ENCODE data around the gene POLR3G. TPM values are rescaled to one million over a fixed set of nuclear protein-coding genes. Genes with fewer than 3 reads are reported as not detected.

The POLR3G gene
- total and polyA plus RNA-seq, 2 donors from 2014 or later, result 1.0 to 1.5 TPM

DNA sequence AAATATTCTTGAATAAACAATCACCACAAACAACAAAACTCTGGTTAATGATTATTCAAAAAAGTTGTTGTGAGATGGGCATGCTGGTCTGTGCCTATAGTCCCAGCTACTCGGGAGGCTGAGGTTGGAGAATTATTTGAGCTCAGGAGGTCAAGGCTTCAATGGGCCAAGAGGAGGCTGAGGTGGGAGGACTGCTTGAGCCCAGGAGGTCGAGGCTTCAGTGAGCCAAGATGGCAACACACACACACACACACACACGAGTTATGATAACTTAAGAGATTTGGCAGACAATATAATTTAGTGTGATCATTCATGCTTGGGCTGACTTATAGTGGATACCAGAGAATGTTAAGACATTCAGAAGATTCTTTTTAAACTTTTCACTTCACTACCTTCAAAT, 39.9 kb downstream of the POLR3G start:
- Histone ChIP-seq H3K9me3 (ENCODE audit: control insufficient read depth in 2 of 3, insufficient read depth in 1 of 3, low read length in 3 of 3) (no peaks in the 10 kb centered on the region), H3K27me3 (ENCODE audit: control insufficient read depth, insufficient read depth, low read length) (no peaks in the 10 kb centered on the region), H3K9ac (ENCODE audit: low read length in 3 of 3) (no peak overlapping the region), H3K27ac (ENCODE audit: low read depth in 2 of 2, low read length in 2 of 2) (no peak overlapping the region), H3K4me3 (ENCODE audit: low read length in 3 of 3) (no peak overlapping the region), H3K36me3 (ENCODE audit: control insufficient read depth in 2 of 3, insufficient read depth in 3 of 3, low read length in 3 of 3) (peaks cover 0 to 3% (median 0%) of the 10 kb centered on the region in 3 donors), H3K4me1 (ENCODE audit: control insufficient read depth in 2 of 3, insufficient read depth in 2 of 3, low read depth in 1 of 3, low read length in 3 of 3) (no peaks in the 10 kb centered on the region)
- FAIRE-seq, result no peak
- TF ChIP-seq, protein P1, sequence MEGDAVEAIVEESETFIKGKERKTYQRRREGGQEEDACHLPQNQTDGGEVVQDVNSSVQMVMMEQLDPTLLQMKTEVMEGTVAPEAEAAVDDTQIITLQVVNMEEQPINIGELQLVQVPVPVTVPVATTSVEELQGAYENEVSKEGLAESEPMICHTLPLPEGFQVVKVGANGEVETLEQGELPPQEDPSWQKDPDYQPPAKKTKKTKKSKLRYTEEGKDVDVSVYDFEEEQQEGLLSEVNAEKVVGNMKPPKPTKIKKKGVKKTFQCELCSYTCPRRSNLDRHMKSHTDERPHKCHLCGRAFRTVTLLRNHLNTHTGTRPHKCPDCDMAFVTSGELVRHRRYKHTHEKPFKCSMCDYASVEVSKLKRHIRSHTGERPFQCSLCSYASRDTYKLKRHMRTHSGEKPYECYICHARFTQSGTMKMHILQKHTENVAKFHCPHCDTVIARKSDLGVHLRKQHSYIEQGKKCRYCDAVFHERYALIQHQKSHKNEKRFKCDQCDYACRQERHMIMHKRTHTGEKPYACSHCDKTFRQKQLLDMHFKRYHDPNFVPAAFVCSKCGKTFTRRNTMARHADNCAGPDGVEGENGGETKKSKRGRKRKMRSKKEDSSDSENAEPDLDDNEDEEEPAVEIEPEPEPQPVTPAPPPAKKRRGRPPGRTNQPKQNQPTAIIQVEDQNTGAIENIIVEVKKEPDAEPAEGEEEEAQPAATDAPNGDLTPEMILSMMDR (IDR thresholded peaks at IDR 0.05; ENCODE audit: borderline replicate concordance, extremely low read depth, insufficient read depth), result no peak
- DNase-seq, result no peak
- intact Hi-C loops (cut with DNase I), result no loop called here

DNA sequence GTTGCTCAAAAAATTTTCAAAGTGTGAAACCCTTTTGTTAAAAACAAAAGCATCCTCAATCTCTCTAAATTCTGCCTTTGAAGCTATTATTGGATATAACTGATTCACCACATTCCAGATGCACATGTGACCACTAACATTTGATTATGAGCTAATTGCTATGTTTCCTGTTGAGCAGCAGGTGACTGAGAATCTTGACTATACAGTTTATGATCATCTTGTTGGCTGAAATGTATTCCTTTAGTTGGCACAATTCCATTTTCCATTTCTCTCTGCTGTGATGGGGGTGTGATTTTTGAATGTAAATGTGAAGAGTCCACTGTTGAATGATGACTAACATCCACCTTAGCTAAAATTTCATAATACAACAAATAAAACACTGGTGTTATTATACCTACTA, 44.0 kb downstream of the POLR3G start:
- TF ChIP-seq, protein P1 (IDR thresholded peaks at IDR 0.05; ENCODE audit: borderline replicate concordance, extremely low read depth, insufficient read depth), result no peak
- FAIRE-seq (no peak), DNase-seq (no peak)
- no peak overlapping the region for H3K4me3 ChIP-seq (ENCODE audit: low read length in 3 of 3)
- H3K9me3 ChIP-seq (ENCODE audit: control insufficient read depth in 2 of 3, insufficient read depth in 1 of 3, low read length in 3 of 3), result no peaks in the 10 kb centered on the region
- intact Hi-C loops (cut with DNase I), result no loop called here
- peaks cover 2 to 10% (median 2%) of the 10 kb centered on the region in 3 donors for H3K36me3 ChIP-seq (ENCODE audit: control insufficient read depth in 2 of 3, insufficient read depth in 3 of 3, low read length in 3 of 3)
- no peak overlapping the region for H3K9ac ChIP-seq (ENCODE audit: low read length in 3 of 3)
- no peak overlapping the region for H3K27ac ChIP-seq (ENCODE audit: low read depth in 2 of 2, low read length in 2 of 2)
- H3K4me1 ChIP-seq (ENCODE audit: control insufficient read depth in 2 of 3, insufficient read depth in 2 of 3, low read depth in 1 of 3, low read length in 3 of 3), result no peaks in the 10 kb centered on the region
- no peaks in the 10 kb centered on the region for H3K27me3 ChIP-seq (ENCODE audit: control insufficient read depth, insufficient read depth, low read length)

DNA sequence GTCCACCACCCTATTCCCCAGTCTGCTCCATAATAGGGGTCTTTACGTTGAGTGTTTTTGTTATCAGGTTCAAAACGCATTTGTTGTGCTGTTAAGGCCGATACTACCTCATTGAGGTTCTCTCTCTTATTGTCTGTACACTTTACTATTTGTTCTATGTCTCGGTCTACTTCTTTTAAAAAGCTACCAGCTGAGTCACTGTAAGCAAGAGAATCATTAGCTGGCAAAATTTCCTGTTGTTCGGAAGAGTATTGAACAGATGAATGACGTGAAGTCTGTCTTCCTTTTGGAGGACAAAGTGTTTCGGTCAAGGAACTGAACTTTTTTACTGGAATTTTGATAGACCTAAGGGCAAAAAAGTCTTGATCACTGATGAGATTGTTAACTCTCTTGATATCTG, 44.4 kb downstream of the POLR3G start:
- no peaks in the 10 kb centered on the region for H3K9me3 ChIP-seq (ENCODE audit: control insufficient read depth in 2 of 3, insufficient read depth in 1 of 3, low read length in 3 of 3)
- intact Hi-C loops (cut with DNase I), result no loop called here
- no peak for DNase-seq
- peaks cover 2 to 10% (median 7%) of the 10 kb centered on the region in 3 donors for H3K36me3 ChIP-seq (ENCODE audit: control insufficient read depth in 2 of 3, insufficient read depth in 3 of 3, low read length in 3 of 3)
- FAIRE-seq, result no peak
- H3K9ac ChIP-seq (ENCODE audit: low read length in 3 of 3), result no peak overlapping the region
- no peak overlapping the region for H3K27ac ChIP-seq (ENCODE audit: low read depth in 2 of 2, low read length in 2 of 2)
- H3K4me1 ChIP-seq (ENCODE audit: control insufficient read depth in 2 of 3, insufficient read depth in 2 of 3, low read depth in 1 of 3, low read length in 3 of 3), result no peaks in the 10 kb centered on the region
- TF ChIP-seq, protein P1 (IDR thresholded peaks at IDR 0.05; ENCODE audit: borderline replicate concordance, extremely low read depth, insufficient read depth), result no peak
- H3K4me3 ChIP-seq (ENCODE audit: low read length in 3 of 3), result no peak overlapping the region
- H3K27me3 ChIP-seq (ENCODE audit: control insufficient read depth, insufficient read depth, low read length), result no peaks in the 10 kb centered on the region

All from kidney (tissue), 14 donors.